DND-41 (cell line): ENCODE data around the gene CDYL2.

ENCODE experiments used
- ATAC-seq: fragments of 200-7000 bp; cut with Tn5 transposase; 3 replicates; pipeline ENCODE4 v1.9.1; 2021; ENCODE audit warnings: low read depth; ENCODE audit not compliant: insufficient read depth
- DNase-seq: peaks from one replicate; pipeline ENCODE4 v3.0.0-alpha.2; 2020
- H2AFZ ChIP-seq: 2 replicates; pipeline ENCODE4 v1.6.0; 2012; ENCODE audit warnings: low read depth, low read length
- H3K27ac ChIP-seq: 2 replicates; pipeline ENCODE4 v1.5.1; 2012; ENCODE audit warnings: low read length, inconsistent platforms
- H3K27me3 ChIP-seq: fragments of 200-600 bp; sonication (generic); 2 replicates; pipeline ENCODE4 v1.6.0; 2012; ENCODE audit warnings: low read length, mild to moderate bottlenecking, inconsistent platforms; ENCODE audit not compliant: insufficient read depth, poor library complexity
- H3K36me3 ChIP-seq: 2 replicates; pipeline ENCODE4 v1.5.1; 2012; ENCODE audit warnings: low read length, inconsistent platforms; ENCODE audit not compliant: insufficient read depth
- H3K4me1 ChIP-seq: 2 replicates; pipeline ENCODE4 v1.5.1; 2012; ENCODE audit warnings: mild to moderate bottlenecking, low read length; ENCODE audit not compliant: insufficient read depth
- H3K4me2 ChIP-seq: 2 replicates; pipeline ENCODE4 v1.6.0; 2012; ENCODE audit warnings: mild to moderate bottlenecking, moderate library complexity, low read length, inconsistent platforms; ENCODE audit not compliant: insufficient read depth
- H3K4me3 ChIP-seq, 2 experiments: fragments of 200-600 bp in 1 of 2; shearing (Covaris generic) in 1 of 2; 2 replicates each; pipeline ENCODE4 v1.5.1; 2012 to 2016; ENCODE audit warnings: inconsistent platforms in 2 of 2, low read length in 2 of 2, mild to moderate bottlenecking in 2 of 2, low read depth in 1 of 2, moderate library complexity in 1 of 2
- H3K79me2 ChIP-seq: 2 replicates; pipeline ENCODE4 v1.6.0; 2012; ENCODE audit warnings: low read length, inconsistent platforms; ENCODE audit not compliant: insufficient read depth
- H3K9ac ChIP-seq: 2 replicates; pipeline ENCODE4 v1.6.0; 2012; ENCODE audit warnings: low read depth, mild to moderate bottlenecking, inconsistent platforms, low read length, moderate library complexity
- H3K9me3 ChIP-seq: 2 replicates; pipeline ENCODE4 v1.5.1; 2012; ENCODE audit warnings: low read length, moderate library complexity, mild to moderate bottlenecking, inconsistent platforms; ENCODE audit not compliant: insufficient read depth, severe bottlenecking
- H4K20me1 ChIP-seq: 2 replicates; pipeline ENCODE4 v1.6.0; 2012; ENCODE audit warnings: low read length; ENCODE audit not compliant: insufficient read depth
- CTCF ChIP-seq: IDR thresholded peaks from 2 replicates; pipeline ENCODE4 v1.5.1; 2012; ENCODE audit warnings: borderline replicate concordance, low read length, moderate library complexity, mild to moderate bottlenecking; ENCODE audit not compliant: poor library complexity, severe bottlenecking; ENCODE audit errors: extremely low read depth
- EZH2 ChIP-seq: IDR thresholded peaks from 3 replicates; pipeline ENCODE4 v1.6.1; 2012; ENCODE audit warnings: borderline replicate concordance, low read depth, mild to moderate bottlenecking, moderate library complexity, low read length, inconsistent platforms; ENCODE audit not compliant: severe bottlenecking

Gene CDYL2

GRCh38 chr16:80695020-80695419, 109.4 kb downstream of the CDYL2 start:
- Histone ChIP-seq H3K27ac (no peak overlapping the region), H3K79me2 (no peaks in the 10 kb centered on the region), H4K20me1 (no peaks in the 10 kb centered on the region), H2AFZ (no peak overlapping the region), H3K36me3 (no peaks in the 10 kb centered on the region), H3K9me3 (no peaks in the 10 kb centered on the region), H3K9ac (no peak overlapping the region), H3K4me1 (no peaks in the 10 kb centered on the region), H3K4me2 (no peak overlapping the region), H3K27me3 (no peaks in the 10 kb centered on the region), H3K4me3 (no peak overlapping the region)
- DNase-seq = no peak
- TF ChIP-seq EZH2 (no peak), CTCF (no peak)
- ATAC-seq = no peak

- Histone ChIP-seq H3K79me2 (no peaks in the 10 kb centered on the region), H3K27ac (no peak overlapping the region), H3K9ac (no peak overlapping the region), H3K4me1 (no peaks in the 10 kb centered on the region), H2AFZ (no peak overlapping the region), H3K4me2 (no peak overlapping the region), H3K4me3 (no peak overlapping the region), H3K36me3 (no peaks in the 10 kb centered on the region), H3K27me3 (no peaks in the 10 kb centered on the region), H3K9me3 (no peaks in the 10 kb centered on the region), H4K20me1 (no peaks in the 10 kb centered on the region)
- DNase-seq = no peak
- TF ChIP-seq CTCF (no peak), EZH2 (no peak)
- ATAC-seq = no peak
Observed at GRCh38 chr16:80693553-80693952, 110.8 kb downstream of the CDYL2 start.

- TF ChIP-seq CTCF = no peak
- no peak for TF ChIP-seq EZH2
- H3K9me3 ChIP-seq = no peaks in the 10 kb centered on the region
- H4K20me1 ChIP-seq = no peaks in the 10 kb centered on the region
- no peaks in the 10 kb centered on the region for H3K4me1 ChIP-seq
- no peak overlapping the region for H3K4me2 ChIP-seq
- no peak overlapping the region for H3K9ac ChIP-seq
- H3K27me3 ChIP-seq = no peaks in the 10 kb centered on the region
- H3K79me2 ChIP-seq = no peaks in the 10 kb centered on the region
- ATAC-seq (no peak), DNase-seq (no peak)
- H3K27ac ChIP-seq = no peak overlapping the region
- no peak overlapping the region for H3K4me3 ChIP-seq
- no peaks in the 10 kb centered on the region for H3K36me3 ChIP-seq
- H2AFZ ChIP-seq = no peak overlapping the region
Observed at GRCh38 chr16:80692270-80692669, 112.1 kb downstream of the CDYL2 start.

GRCh38 chr16:80691111-80691741, 113.2 kb downstream of the CDYL2 start:
- no peak overlapping the region for H3K4me3 ChIP-seq
- no peak overlapping the region for H3K9ac ChIP-seq
- no peaks in the 10 kb centered on the region for H3K79me2 ChIP-seq
- H3K9me3 ChIP-seq = no peaks in the 10 kb centered on the region
- no peak overlapping the region for H2AFZ ChIP-seq
- no peaks in the 10 kb centered on the region for H3K36me3 ChIP-seq
- no peak for ATAC-seq
- no peaks in the 10 kb centered on the region for H3K27me3 ChIP-seq
- no peak overlapping the region for H3K4me2 ChIP-seq
- H3K27ac ChIP-seq = no peak overlapping the region
- no peak for DNase-seq
- TF ChIP-seq EZH2 = no peak
- no peak for TF ChIP-seq CTCF
- H3K4me1 ChIP-seq = no peaks in the 10 kb centered on the region
- H4K20me1 ChIP-seq = no peaks in the 10 kb centered on the region
